GM12892 (cell line): ENCODE measurements around the gene MZF1.

ENCODE experiments used
- POLR2AphosphoS5 ChIP-seq: IDR thresholded peaks from 2 replicates; pipeline ENCODE4 v1.6.1; 2011; ENCODE audit warnings: low read depth, low read length, control low read depth
- TAF1 ChIP-seq: IDR thresholded peaks from 2 replicates; pipeline ENCODE4 v1.6.1; 2011; ENCODE audit warnings: low read depth, mild to moderate bottlenecking, control low read depth, low read length, borderline replicate concordance

GRCh38 chr19:58520257-58520599, 52.9 kb downstream of the MZF1 start:
- TF ChIP-seq TAF1 (no peak), POLR2AphosphoS5 (no peak)
